DOHH2 (cell line): ENCODE data around the gene RWDD4.

ENCODE experiments used
- H3F3A ChIP-seq: fragments of 200-600 bp; sonication (generic), shearing (Covaris generic); 2 replicates; pipeline ENCODE4 v1.6.0; 2016; ENCODE audit warnings: antibody characterized with exemption, mild to moderate bottlenecking; ENCODE audit not compliant: control insufficient read depth, insufficient read depth
- H3K27ac ChIP-seq: fragments of 200-600 bp; sonication (generic); 2 replicates; pipeline ENCODE4 v1.5.1; 2014; ENCODE audit warnings: low read depth, mild to moderate bottlenecking, low read length, moderate library complexity
- H3K27me3 ChIP-seq: fragments of 200-600 bp; sonication (generic); 2 replicates; pipeline ENCODE4 v1.6.1; 2014; ENCODE audit warnings: mild to moderate bottlenecking, low read length, mixed read lengths; ENCODE audit not compliant: control insufficient read depth
- H3K36me3 ChIP-seq: fragments of 200-600 bp; sonication (generic); 2 replicates; pipeline ENCODE4 v1.6.1; 2014; ENCODE audit warnings: mild to moderate bottlenecking, low read length, moderate library complexity, mixed read lengths; ENCODE audit not compliant: control insufficient read depth
- H3K4me1 ChIP-seq: fragments of 200-600 bp; sonication (generic); 2 replicates; pipeline ENCODE4 v1.6.1; 2014; ENCODE audit warnings: mild to moderate bottlenecking, low read length, mixed read lengths; ENCODE audit not compliant: control insufficient read depth
- H3K4me2 ChIP-seq: fragments of 200-600 bp; sonication (generic); 2 replicates; pipeline ENCODE4 v1.6.0; 2014; ENCODE audit warnings: mild to moderate bottlenecking, low read length, moderate library complexity
- H3K4me3 ChIP-seq: fragments of 200-600 bp; sonication (generic); 2 replicates; pipeline ENCODE4 v1.5.1; 2014; ENCODE audit warnings: mild to moderate bottlenecking, low read length, mixed read lengths
- H3K79me2 ChIP-seq: fragments of 200-600 bp; sonication (generic); 2 replicates; pipeline ENCODE4 v1.6.1; 2014; ENCODE audit warnings: mild to moderate bottlenecking, low read length, mixed read lengths; ENCODE audit not compliant: control insufficient read depth
- H3K9me2 ChIP-seq: fragments of 200-600 bp; sonication (generic); replicated peaks from 2 replicates; pipeline ENCODE4 v1.6.1; 2014; ENCODE audit warnings: mild to moderate bottlenecking, low read length, mixed read lengths; ENCODE audit not compliant: control insufficient read depth
- H3K9me3 ChIP-seq: fragments of 200-600 bp; sonication (generic); 2 replicates; pipeline ENCODE4 v1.6.1; 2014; ENCODE audit warnings: antibody characterized with exemption, low read length, mixed read lengths; ENCODE audit not compliant: control insufficient read depth, insufficient read depth
- H4K20me1 ChIP-seq: fragments of 200-600 bp; sonication (generic); 2 replicates; pipeline ENCODE4 v1.6.0; 2014; ENCODE audit warnings: low read depth, mild to moderate bottlenecking, antibody characterized with exemption, low read length, moderate library complexity; ENCODE audit not compliant: control insufficient read depth, insufficient read depth
- EZH2phosphoT487 ChIP-seq: fragments of 200-600 bp; sonication (generic); IDR thresholded peaks from 2 replicates; pipeline ENCODE4 v1.6.1; 2017; ENCODE audit warnings: borderline replicate concordance, mild to moderate bottlenecking, antibody characterized with exemption, low read length, moderate library complexity, mixed read lengths
- TF ChIP-seq, protein P1 (sequence below): fragments of 200-600 bp; sonication (generic); IDR thresholded peaks from one replicate; pipeline ENCODE4 v1.5.1; 2014; ENCODE audit warnings: antibody characterized with exemption, mild to moderate bottlenecking, low read depth, low read length; ENCODE audit not compliant: poor library complexity, severe bottlenecking

Gene RWDD4

DNA sequence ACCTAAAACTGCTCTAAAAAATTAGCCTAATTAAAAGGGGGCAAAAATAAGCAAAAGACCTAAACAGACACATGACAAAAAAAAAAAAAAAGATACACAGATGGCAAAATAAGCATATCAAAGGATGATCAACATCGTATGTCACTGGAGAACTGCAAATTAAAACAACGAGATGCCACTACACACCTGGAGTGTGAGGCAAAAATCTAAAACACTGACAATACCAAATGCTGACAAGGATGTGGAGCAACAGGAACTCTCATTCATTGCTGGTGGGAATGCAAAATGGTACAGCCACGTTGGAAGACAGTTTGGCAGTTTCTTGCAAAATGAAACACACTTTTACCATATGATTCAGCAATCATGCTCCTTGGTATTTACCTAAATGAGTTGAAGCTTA is 64.2 kb downstream of the RWDD4 start:
- H3K27ac ChIP-seq = no peak overlapping the region
- no peak overlapping the region for H3K4me2 ChIP-seq
- TF ChIP-seq EZH2phosphoT487 = no peak
- TF ChIP-seq, protein P1, sequence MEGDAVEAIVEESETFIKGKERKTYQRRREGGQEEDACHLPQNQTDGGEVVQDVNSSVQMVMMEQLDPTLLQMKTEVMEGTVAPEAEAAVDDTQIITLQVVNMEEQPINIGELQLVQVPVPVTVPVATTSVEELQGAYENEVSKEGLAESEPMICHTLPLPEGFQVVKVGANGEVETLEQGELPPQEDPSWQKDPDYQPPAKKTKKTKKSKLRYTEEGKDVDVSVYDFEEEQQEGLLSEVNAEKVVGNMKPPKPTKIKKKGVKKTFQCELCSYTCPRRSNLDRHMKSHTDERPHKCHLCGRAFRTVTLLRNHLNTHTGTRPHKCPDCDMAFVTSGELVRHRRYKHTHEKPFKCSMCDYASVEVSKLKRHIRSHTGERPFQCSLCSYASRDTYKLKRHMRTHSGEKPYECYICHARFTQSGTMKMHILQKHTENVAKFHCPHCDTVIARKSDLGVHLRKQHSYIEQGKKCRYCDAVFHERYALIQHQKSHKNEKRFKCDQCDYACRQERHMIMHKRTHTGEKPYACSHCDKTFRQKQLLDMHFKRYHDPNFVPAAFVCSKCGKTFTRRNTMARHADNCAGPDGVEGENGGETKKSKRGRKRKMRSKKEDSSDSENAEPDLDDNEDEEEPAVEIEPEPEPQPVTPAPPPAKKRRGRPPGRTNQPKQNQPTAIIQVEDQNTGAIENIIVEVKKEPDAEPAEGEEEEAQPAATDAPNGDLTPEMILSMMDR = no peak
- H3K27me3 ChIP-seq = peaks cover 8% of the 10 kb centered on the region; the same call in 1 of the 2 replicates
- H3K9me3 ChIP-seq = no peaks in the 10 kb centered on the region
- no peaks in the 10 kb centered on the region for H3K36me3 ChIP-seq
- no peaks in the 10 kb centered on the region for H3K79me2 ChIP-seq
- no peaks in the 10 kb centered on the region for H3K9me2 ChIP-seq
- H4K20me1 ChIP-seq = no peaks in the 10 kb centered on the region
- H3K4me1 ChIP-seq = no peaks in the 10 kb centered on the region
- no peak overlapping the region for H3K4me3 ChIP-seq
- no peaks in the 10 kb centered on the region for H3F3A ChIP-seq

DNA sequence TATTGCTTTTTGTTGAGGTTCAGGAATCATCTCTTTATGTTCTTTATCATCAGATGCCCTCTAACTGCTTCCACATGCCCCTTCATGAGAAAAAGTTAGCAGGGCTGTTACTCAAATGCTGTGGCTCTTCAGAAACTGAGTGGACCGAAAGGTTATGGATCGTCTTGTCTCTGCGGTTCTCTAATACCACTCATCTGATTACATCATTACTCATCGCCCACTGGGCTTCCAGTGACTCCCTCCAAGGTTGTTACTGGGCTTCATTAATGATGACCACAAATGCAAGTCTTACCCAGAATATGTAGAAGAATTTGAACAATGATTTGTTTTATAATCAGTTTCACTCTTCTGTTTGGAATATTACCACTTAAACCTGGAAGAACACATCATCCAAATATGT is 67.7 kb downstream of the RWDD4 start:
- H3K27me3 ChIP-seq = peaks cover 3% of the 10 kb centered on the region; the same call in 1 of the 2 replicates
- H3K4me1 ChIP-seq = no peaks in the 10 kb centered on the region
- H3F3A ChIP-seq = no peaks in the 10 kb centered on the region
- no peaks in the 10 kb centered on the region for H3K9me3 ChIP-seq
- H3K79me2 ChIP-seq = no peaks in the 10 kb centered on the region
- no peak overlapping the region for H3K27ac ChIP-seq
- no peak for TF ChIP-seq EZH2phosphoT487
- TF ChIP-seq, protein P1 = no peak
- H3K9me2 ChIP-seq = no peaks in the 10 kb centered on the region
- H3K4me3 ChIP-seq = no peak overlapping the region
- H4K20me1 ChIP-seq = no peaks in the 10 kb centered on the region
- no peak overlapping the region for H3K4me2 ChIP-seq
- no peaks in the 10 kb centered on the region for H3K36me3 ChIP-seq
